Vagina (tissue), 2 donors: ENCODE measurements around the gene STRADA. TPM values are rescaled to one million over a fixed set of nuclear protein-coding genes. Genes with fewer than 3 reads are reported as not detected.

Source experiments
- DNase-seq, 2 donors: peaks; one replicate each; pipeline ENCODE4 v3.0.0-alpha.2; 2017; ENCODE audit errors: extremely low spot score in 2 of 2
- H3K27ac ChIP-seq: fragments of 200-600 bp; sonication (generic); one replicate; pipeline ENCODE4 v1.5.1; 2019
- H3K27me3 ChIP-seq: fragments of 200-600 bp; sonication (generic); one replicate; pipeline ENCODE4 v1.5.1; 2019
- H3K36me3 ChIP-seq, 2 donors: fragments of 200-600 bp; sonication (generic); one replicate each; pipeline ENCODE4 v1.5.1; 2017 to 2019
- H3K4me1 ChIP-seq: fragments of 200-600 bp; sonication (generic); one replicate; pipeline ENCODE4 v1.5.1; 2019
- H3K4me3 ChIP-seq, 2 donors: fragments of 200-600 bp; sonication (generic); 1 replicate in 1 of 2; 2 replicates in 1 of 2; pipeline ENCODE4 v1.5.1; 2016 to 2019
- H3K9me3 ChIP-seq: fragments of 200-600 bp; sonication (generic); one replicate; pipeline ENCODE4 v1.5.1; 2019
- CTCF ChIP-seq, 3 experiments: fragments of 450-650 bp in 2 of 3; fragments of 200-600 bp in 1 of 3; sonication (generic) in 1 of 3; IDR thresholded peaks; one replicate each; pipeline ENCODE4 v1.5.1; 2017 to 2019; ENCODE audit warnings: antibody characterized with exemption in 3 of 3, mild to moderate bottlenecking in 2 of 3, moderate library complexity in 2 of 3
- POLR2A ChIP-seq, 2 donors: fragments of 450-650 bp; IDR thresholded peaks; one replicate each; pipeline ENCODE4 v1.6.1; 2017; ENCODE audit warnings: antibody characterized with exemption in 2 of 2, mild to moderate bottlenecking in 2 of 2, moderate library complexity in 2 of 2
- POLR2AphosphoS5 ChIP-seq, 2 donors: sonication (generic); formaldehyde crosslinking; IDR thresholded peaks; one replicate each; pipeline ENCODE4 v1.9.0; 2017; ENCODE audit warnings: antibody characterized with exemption in 2 of 2, mild to moderate bottlenecking in 2 of 2, low read depth in 1 of 2; ENCODE audit not compliant: insufficient read depth in 1 of 2
- intact Hi-C: fragments of 100-400 bp; cut with DNase I; formaldehyde crosslinking; loops from one replicate; pipeline ENCODE4 v1.15.1; 2023
- total RNA-seq: library from RNA; depleted of rRNA; stranded (reverse); fragments of >200 nt; gene quantifications from one replicate; pipeline ENCODE4 v1.2.3, GENCODE V29; 2016

The STRADA gene
- total RNA-seq, 1 donor from 2014 or later, result 19.4 TPM

- Histone ChIP-seq H3K9me3 (no peaks in the 10 kb centered on the region), H3K4me3 (no peak overlapping the region), H3K27me3 (no peaks in the 10 kb centered on the region), H3K4me1 (peaks cover 23% of the 10 kb centered on the region), H3K27ac (no peak overlapping the region), H3K36me3 (peaks cover 4 to 50% of the 10 kb centered on the region in 2 donors)
- no peak for TF ChIP-seq POLR2AphosphoS5 (IDR thresholded peaks at IDR 0.05; ENCODE audit: insufficient read depth in 1 of 2, low read depth in 1 of 2)
- TF ChIP-seq POLR2A (IDR thresholded peaks at IDR 0.05), result no peak
- TF ChIP-seq CTCF (IDR thresholded peaks at IDR 0.05), result no peak
- intact Hi-C loops, result no loop called here
- no peak for DNase-seq
Measured at GRCh38 chr17:63694229-63694949, 47.2 kb downstream of the STRADA start.

- no peak for DNase-seq
- no peak for TF ChIP-seq CTCF (IDR thresholded peaks at IDR 0.05)
- no peak for TF ChIP-seq POLR2A (IDR thresholded peaks at IDR 0.05)
- no peak for TF ChIP-seq POLR2AphosphoS5 (IDR thresholded peaks at IDR 0.05; ENCODE audit: insufficient read depth in 1 of 2, low read depth in 1 of 2)
- no peak overlapping the region for H3K4me3 ChIP-seq
- intact Hi-C loops, result no loop called here
- no peaks in the 10 kb centered on the region for H3K27me3 ChIP-seq
- peaks cover 4 to 58% of the 10 kb centered on the region in 2 donors for H3K36me3 ChIP-seq
- no peak overlapping the region for H3K27ac ChIP-seq
- peaks cover 15% of the 10 kb centered on the region for H3K4me1 ChIP-seq
- no peaks in the 10 kb centered on the region for H3K9me3 ChIP-seq
Measured at GRCh38 chr17:63693411-63694113, 48.0 kb downstream of the STRADA start.

GRCh38 chr17:63692195-63692816 is 49.3 kb downstream of the STRADA start:
- H3K9me3 ChIP-seq, result no peaks in the 10 kb centered on the region
- H3K27me3 ChIP-seq, result no peaks in the 10 kb centered on the region
- no peak for TF ChIP-seq CTCF (IDR thresholded peaks at IDR 0.05)
- TF ChIP-seq POLR2A (IDR thresholded peaks at IDR 0.05), result no peak
- no peak for TF ChIP-seq POLR2AphosphoS5 (IDR thresholded peaks at IDR 0.05; ENCODE audit: insufficient read depth in 1 of 2, low read depth in 1 of 2)
- H3K27ac ChIP-seq, result no peak overlapping the region
- intact Hi-C loops, result no loop called here
- H3K36me3 ChIP-seq, result peaks cover 4 to 62% of the 10 kb centered on the region in 2 donors
- no peak overlapping the region for H3K4me3 ChIP-seq
- no peak for DNase-seq
- peaks cover 2% of the 10 kb centered on the region for H3K4me1 ChIP-seq

- intact Hi-C loops, result no loop called here
- no peak for TF ChIP-seq CTCF (IDR thresholded peaks at IDR 0.05)
- TF ChIP-seq POLR2AphosphoS5 (IDR thresholded peaks at IDR 0.05; ENCODE audit: insufficient read depth in 1 of 2, low read depth in 1 of 2), result no peak
- TF ChIP-seq POLR2A (IDR thresholded peaks at IDR 0.05), result no peak
- no peak for DNase-seq
- Histone ChIP-seq H3K36me3 (peaks cover 4 to 62% of the 10 kb centered on the region in 2 donors), H3K4me1 (peaks cover 6% of the 10 kb centered on the region), H3K9me3 (no peaks in the 10 kb centered on the region), H3K4me3 (no peak overlapping the region), H3K27ac (no peak overlapping the region), H3K27me3 (no peaks in the 10 kb centered on the region)
Measured at GRCh38 chr17:63689479-63689878, 52.1 kb downstream of the STRADA start.
